TTC549 (cell line): ENCODE data around the gene NUAK1.
"Not testable (repeated sequence)": the region's sequence is repeated elsewhere in the genome, so short reads cannot be mapped to it uniquely, and the experiment has no call there.

Source experiments
- FAIRE-seq: peaks from 2 replicates; lab custom pipeline; 2012; peaks lifted over from hg19 to GRCh38; lab: Jason Lieb, UNC

NUAK1 gene

DNA sequence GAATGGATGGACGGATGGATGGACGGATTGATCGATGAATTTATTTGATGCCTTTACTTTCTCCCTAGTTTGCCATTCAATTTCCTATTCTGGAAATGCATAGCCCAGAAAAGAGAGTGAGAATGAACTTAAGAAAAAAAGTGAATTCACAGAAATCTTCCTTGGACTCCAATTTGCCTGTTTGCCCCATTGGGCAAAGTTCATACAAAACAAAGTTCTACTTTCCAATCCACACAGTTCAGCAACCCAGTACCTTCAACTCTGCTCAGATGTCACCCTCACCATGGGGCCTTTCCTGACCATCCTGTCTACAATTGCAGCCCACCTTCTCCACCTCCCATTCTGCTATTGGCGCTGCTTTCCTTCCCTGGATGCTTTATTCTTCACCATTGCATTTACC lies 8.2 kb upstream of the NUAK1 start:
- no peak for FAIRE-seq

DNA sequence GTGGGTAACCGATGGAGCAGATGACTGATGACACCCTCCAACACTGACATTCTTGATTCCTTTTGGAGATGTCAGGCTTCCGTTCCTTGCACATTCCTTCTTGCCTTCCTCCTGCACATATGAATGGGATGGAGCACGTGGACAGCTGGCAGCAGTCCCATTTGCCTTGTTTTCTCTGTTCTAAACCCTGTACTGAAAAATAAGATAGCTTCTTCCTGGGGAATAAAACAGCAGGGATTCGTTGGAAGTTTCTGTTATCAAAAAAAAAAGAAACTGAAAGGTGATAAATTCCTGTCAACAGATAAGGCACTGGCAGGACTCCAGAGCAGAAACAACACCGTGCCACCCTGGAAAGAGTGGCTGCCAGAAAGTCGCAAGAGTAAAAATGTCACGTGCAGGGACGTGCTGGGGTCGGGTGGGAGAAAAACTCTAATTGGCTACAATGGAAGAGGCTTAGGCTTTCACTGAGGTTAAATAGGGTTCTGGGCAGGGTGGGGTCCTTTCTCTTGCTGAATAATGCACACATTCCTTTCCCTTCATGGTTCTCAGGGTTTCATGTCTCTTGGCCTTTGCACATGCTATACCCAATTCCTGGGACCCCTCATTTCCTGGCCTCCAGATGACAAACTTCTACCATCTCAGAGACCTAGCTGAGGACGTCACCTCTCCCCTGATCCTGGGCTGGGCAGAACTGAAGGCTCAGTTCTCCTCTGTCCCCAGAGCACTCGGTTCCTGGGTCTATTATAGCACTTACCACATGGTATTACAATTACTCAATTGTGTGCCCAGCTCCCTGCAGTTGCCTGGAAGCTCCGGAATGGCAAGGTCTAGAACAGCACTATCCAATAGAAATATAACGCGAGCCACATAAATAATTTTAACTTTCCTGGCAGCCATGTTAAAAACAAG lies 7.0 kb upstream of the NUAK1 start:
- FAIRE-seq, result no peak

DNA sequence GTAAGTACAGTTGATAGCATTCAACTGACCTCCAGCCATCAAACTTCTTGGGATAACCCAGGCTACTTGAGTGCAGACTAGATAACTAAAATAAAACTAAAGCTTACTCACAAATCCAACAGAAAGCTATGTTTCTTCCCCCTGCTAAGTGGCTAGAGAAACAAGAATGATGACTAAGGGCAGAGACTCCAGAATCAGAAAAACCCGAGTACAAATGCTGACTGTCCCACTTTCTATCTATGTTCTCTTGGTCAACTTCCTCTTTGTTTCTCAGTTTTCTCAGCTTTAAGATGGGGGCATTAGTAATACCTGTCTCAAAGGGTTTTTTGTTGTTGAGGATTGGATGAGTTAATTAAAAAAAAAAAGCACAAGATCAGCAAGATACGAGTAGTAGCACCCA lies 6.1 kb upstream of the NUAK1 start:
- no peak for FAIRE-seq

- FAIRE-seq, result no peak
These were observed 4.0 kb upstream of the NUAK1 start for GRCh38 chr12:106142591-106143261.

DNA sequence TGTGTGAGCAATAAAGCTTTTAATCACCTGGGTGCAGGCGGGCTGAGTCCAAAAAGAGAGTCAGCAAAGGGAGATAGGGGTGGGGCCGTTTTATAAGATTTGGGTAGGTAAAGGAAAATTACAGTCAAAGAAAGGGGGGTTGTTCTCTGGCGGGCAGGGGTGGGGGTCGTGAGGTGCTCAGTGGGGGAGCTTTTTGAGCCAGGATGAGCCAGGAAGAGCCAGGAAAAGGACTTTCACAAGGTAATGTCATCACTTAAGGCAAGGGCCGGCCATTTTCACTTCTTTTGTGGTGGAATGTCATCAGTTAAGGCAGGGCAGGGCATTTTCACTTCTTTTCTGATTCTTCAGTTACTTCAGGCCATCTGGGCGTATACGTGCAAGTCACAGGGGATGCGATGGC lies 3.2 kb upstream of the NUAK1 start:
- FAIRE-seq, result not testable (repeated sequence)

DNA sequence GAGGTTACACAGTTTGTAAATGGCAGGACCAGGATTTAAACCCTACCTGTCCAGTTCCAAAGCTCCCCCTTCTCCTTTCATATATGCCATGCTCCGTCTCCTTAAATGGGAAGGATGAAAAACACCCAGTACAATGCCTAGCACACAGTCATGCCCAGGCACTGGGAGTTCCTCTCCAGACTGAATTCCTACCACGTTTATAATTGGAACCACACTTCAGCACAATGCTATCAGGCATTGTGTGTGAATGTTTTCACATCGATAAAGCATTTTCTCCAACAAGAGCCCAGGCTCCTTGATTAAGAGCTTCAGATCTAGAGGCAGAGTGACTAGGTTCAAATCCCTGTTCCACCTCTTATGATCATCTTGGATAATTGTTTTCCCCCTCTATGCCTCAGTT lies 2.7 kb upstream of the NUAK1 start:
- no peak for FAIRE-seq

DNA sequence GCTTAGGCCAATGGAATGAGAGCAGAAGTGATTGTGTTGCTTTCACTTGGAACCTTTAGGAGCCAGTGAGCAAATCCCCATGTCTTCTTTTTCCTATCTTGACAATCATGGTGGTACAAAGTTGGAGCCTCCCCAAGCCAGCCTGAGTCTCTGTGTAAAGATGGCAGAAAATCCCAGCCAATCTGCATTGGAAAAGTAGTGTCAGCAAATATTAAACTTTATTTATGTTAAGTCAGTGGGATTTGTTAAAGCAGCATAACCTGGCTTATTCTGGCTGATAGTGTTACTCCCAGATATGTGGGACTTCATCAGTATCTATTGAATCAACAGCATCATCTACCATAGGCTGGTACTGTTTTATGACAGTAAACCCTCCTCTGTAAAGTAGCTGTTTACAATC lies 2.2 kb upstream of the NUAK1 start:
- FAIRE-seq, result no peak

GRCh38 chr12:106140223-106140986 lies 1.7 kb upstream of the NUAK1 start:
- FAIRE-seq, result no peak

DNA sequence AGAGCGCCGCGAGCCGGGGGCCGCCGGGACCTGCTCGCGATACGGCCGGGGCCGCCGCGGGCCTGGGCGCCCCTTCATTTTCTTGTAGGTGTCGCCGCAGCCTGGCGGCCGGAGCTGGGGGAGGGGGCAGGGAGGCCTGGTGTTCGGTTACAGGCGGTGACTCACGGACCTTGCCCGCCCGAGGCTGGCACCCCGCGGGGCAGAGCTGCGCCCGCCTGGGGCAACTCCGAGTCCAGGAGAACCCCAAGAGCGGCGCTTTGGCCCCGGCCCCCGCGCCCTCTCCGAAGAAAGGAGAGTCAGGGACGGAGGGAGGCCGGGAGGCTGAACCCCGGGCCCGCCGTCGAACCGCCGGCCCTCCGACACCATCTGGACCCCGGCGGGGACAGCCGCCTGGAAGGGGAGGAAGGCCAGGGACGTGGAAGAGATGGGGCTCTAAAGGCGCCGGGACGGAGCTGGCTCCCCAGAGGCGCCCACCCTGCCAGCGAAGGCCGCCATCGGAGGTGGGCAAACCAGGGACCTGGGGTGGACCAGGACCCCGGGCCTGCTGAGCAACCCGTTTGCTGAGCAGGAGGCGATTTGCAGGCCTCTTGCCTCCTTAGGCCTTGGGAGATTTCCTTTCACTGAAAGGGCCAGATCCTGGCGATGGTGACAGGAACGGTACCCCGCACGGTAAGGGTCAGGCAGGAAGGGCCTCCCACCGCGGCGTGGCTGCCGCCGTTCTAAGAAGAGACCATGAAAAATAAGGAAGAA lies 843 bp upstream of the NUAK1 start:
- no peak for FAIRE-seq

DNA sequence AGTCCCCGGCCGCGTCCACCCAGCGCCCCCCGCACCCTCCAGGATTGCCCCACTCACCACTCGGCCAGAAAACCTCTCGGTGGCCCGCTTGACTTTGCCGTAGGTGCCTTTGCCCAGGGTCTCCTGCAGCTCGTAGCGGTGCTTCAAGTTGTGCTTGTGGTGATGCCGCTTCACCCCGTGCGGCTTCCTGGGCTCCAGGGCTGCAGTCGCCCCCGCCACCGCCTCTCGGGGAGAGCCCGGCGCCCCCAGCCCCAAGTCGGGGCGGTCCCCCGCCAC lies 459 bp downstream of the NUAK1 start:
- FAIRE-seq, result no peak

DNA sequence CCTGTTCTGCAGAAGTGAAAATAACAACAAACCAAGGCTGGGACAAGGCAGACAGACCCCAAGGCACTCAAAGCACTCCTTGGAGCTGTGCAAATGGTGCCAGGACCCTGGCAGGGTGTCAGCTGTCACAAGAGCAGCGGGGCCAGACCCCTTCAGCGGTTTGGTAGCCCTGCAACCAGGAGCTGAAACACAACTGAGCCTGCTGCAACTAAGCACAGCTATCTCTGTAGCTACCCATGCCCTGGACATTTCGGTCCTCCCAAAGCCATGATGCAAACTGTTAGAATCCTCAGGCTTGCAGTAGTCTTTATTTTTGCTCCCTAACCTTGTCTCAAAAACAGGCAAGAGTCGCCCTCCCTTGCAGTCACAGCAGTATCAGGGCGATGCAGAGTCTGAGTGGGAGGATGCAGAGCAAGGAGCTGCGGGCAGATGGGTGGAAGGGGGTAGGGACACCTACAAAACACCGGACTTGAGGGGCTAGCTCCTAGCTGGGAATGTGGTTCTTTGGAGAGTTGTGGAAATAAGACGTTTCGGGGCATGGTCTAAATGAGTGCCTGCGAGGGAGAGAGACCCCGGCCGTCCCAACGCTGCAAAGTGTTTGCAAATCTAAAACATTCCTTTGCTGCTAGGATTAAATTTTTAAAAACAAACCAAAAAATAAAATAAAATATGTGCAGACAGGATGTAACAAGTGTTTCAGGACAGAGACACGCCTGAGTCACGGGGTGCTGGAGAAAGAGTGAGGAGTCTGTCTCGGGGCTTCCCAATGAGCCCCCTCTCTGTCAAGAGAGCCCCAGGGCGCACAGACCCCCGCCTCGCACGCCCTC lies 1.0 kb downstream of the NUAK1 start:
- FAIRE-seq, result no peak

DNA sequence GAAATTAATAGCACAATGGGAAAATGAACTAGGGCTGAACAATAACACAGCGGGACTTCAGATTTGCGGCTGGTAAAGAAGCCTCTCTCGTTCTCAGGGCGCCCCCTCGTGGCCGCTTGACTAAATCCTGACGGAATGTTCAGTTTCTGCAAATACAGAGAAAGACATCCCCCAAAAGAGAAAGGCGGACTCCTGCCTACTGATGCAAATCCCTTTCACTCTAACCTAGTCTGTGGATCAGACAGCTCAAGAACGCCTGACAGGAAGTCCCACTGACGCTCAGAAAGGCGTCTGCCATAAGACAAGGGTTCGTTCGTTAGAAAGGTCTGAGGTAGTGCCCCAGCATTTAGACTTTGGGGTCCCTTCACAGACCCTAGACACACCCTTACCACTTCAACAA lies 2.5 kb downstream of the NUAK1 start:
- peak; percentile 67 for FAIRE-seq

DNA sequence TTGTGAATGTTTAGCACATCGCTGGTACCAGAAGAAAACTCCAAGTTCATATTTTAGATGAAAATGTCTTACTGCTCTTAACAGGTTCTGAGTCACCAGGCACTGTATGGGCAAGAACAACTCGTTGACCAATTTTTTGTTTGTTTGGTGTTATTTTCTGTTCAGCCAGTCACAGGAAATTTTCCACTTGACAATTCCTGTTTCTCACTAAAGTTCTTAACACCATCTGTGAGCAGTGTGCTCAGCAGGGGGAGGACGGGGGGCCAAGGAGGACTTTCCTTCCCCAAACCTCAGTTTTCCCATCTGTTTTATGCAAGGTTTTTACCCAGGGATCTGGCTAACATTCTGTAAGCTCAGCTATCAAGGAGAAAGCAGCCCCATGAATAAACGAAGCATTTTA lies 3.0 kb downstream of the NUAK1 start:
- FAIRE-seq, result no peak

DNA sequence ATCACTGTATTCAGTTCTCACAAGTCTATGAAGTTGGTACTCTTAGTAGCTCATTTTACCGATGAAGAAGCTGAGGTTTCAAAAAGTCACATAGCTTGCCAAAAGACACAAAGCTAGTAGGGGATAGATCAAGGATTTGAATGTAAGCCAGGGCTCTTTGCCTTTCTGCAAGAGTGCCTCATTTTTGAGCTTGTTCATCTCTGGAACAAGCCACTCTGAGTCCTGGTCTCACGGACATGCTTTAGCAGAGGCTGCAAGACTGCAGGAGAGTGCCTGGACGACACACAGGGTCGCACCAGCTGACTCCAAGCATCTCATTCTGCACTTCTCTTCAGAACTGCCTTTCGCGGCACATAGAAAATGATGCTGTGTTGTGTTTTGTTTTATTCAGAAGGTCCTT lies 3.7 kb downstream of the NUAK1 start:
- no peak for FAIRE-seq

- FAIRE-seq, result no peak
These were observed 4.3 kb downstream of the NUAK1 start for GRCh38 chr12:106134294-106134949.

- FAIRE-seq, result no peak
These were observed 5.3 kb downstream of the NUAK1 start for GRCh38 chr12:106133136-106134087.

- FAIRE-seq, result no peak
These were observed 6.3 kb downstream of the NUAK1 start for GRCh38 chr12:106132175-106133135.

- FAIRE-seq, result no peak
These were observed 7.1 kb downstream of the NUAK1 start for GRCh38 chr12:106131676-106132075.
